BE2C (cell line): ENCODE data around the gene HS6ST3.

Experiments
- DNase-seq: peaks from one replicate; pipeline ENCODE4 v3.0.0-alpha.2; 2020
- H3K27me3 ChIP-seq: fragments of 250-450 bp; sonication (Bioruptor Pico); 2 replicates; pipeline ENCODE4 v1.5.1; 2020; ENCODE audit warnings: mild to moderate bottlenecking
- H3K36me3 ChIP-seq: fragments of 250-450 bp; sonication (Bioruptor Pico); 2 replicates; pipeline ENCODE4 v1.5.1; 2020; ENCODE audit warnings: mild to moderate bottlenecking
- H3K4me1 ChIP-seq: fragments of 250-450 bp; sonication (Bioruptor Pico); 2 replicates; pipeline ENCODE4 v1.5.1; 2020
- H3K4me3 ChIP-seq: 2 replicates; pipeline ENCODE4 v1.5.1; 2011; ENCODE audit warnings: low read depth, low read length
- H3K9me3 ChIP-seq: fragments of 250-450 bp; sonication (Bioruptor Pico); 2 replicates; pipeline ENCODE4 v1.5.1; 2020
- TF ChIP-seq, protein P1 (sequence below): IDR thresholded peaks from 2 replicates; pipeline ENCODE4 v1.5.1; 2012; ENCODE audit warnings: mild to moderate bottlenecking, low read depth, low read length

The HS6ST3 gene

DNA sequence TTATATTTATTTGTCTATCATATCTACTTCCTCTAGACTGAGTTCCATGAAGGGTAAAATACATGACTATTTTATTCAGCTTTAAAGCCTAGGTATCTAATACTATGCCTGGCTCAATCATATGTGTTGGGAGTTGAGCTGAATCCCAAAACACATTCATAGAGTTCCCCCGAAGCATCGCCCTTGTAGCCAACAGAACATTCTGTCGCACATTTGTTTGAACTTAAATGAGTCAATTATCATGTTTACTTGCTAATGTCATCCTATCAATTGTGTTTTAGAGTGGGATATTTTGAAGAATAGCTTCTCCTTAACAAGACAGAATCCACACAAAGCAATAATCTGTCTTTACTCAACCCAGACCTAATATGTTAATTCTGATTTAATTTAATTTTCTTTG is 252.4 kb downstream of the HS6ST3 start:
- Histone ChIP-seq H3K9me3 (no peaks in the 10 kb centered on the region), H3K4me1 (peaks cover 4% of the 10 kb centered on the region), H3K27me3 (no peaks in the 10 kb centered on the region), H3K36me3 (no peaks in the 10 kb centered on the region), H3K4me3 (no peak overlapping the region)
- DNase-seq = no peak
- TF ChIP-seq, protein P1, sequence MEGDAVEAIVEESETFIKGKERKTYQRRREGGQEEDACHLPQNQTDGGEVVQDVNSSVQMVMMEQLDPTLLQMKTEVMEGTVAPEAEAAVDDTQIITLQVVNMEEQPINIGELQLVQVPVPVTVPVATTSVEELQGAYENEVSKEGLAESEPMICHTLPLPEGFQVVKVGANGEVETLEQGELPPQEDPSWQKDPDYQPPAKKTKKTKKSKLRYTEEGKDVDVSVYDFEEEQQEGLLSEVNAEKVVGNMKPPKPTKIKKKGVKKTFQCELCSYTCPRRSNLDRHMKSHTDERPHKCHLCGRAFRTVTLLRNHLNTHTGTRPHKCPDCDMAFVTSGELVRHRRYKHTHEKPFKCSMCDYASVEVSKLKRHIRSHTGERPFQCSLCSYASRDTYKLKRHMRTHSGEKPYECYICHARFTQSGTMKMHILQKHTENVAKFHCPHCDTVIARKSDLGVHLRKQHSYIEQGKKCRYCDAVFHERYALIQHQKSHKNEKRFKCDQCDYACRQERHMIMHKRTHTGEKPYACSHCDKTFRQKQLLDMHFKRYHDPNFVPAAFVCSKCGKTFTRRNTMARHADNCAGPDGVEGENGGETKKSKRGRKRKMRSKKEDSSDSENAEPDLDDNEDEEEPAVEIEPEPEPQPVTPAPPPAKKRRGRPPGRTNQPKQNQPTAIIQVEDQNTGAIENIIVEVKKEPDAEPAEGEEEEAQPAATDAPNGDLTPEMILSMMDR = no peak

DNA sequence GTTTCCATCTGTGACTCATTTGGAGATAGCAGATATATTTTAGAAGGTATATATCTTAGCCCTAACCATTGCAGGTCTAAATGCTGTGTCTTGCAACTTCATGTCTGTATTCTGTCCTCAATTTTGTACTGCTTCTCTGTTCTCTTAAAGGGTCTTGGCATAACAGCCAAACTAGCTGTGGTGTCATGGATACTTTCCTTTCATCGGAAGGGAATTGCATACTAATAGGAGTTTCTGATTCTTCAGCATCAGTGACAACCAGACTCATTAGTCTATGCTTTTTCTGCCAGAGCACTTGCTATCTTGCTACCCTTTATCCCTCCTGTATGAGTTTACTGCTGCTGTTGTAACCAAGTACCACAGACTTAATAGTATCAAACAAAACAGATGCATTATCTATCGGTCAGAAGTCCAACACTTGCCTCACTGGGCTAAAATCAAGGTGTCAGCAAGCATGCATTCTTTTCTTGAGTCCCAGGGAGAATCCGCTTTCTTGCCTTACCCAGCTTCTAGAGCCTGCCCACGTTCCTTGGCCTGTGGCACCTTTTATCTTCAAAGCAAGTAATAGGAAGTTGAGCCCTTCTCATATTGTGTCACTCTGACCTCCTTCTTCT is 253.1 kb downstream of the HS6ST3 start:
- Histone ChIP-seq H3K4me1 (peaks cover 9% of the 10 kb centered on the region), H3K9me3 (no peaks in the 10 kb centered on the region), H3K4me3 (no peak overlapping the region), H3K36me3 (no peaks in the 10 kb centered on the region), H3K27me3 (no peaks in the 10 kb centered on the region)
- TF ChIP-seq, protein P1 = no peak
- no peak for DNase-seq

DNA sequence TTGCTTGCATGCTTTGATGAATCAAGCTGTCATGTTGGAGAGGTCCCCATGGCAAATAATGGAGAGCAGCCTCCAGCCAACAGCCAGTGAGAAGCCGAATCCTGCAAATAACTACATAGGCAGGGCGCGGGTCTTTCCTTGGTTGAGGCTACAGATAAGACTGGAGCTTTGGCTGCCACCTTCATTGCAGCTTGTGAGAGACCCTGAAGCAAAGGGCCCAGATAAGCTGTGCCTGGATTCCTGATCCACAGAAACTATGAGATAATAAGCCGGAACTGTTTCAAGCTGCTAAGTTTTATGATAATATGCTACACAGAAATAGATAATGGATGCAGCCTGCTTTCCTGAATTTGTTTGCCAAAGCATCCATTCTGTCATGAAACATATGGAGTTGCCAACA is 257.0 kb downstream of the HS6ST3 start:
- Histone ChIP-seq H3K4me1 (peaks cover 11% of the 10 kb centered on the region), H3K27me3 (no peaks in the 10 kb centered on the region), H3K4me3 (no peak overlapping the region), H3K36me3 (no peaks in the 10 kb centered on the region), H3K9me3 (no peaks in the 10 kb centered on the region)
- DNase-seq = peak; percentile 74
- TF ChIP-seq, protein P1 = no peak

DNA sequence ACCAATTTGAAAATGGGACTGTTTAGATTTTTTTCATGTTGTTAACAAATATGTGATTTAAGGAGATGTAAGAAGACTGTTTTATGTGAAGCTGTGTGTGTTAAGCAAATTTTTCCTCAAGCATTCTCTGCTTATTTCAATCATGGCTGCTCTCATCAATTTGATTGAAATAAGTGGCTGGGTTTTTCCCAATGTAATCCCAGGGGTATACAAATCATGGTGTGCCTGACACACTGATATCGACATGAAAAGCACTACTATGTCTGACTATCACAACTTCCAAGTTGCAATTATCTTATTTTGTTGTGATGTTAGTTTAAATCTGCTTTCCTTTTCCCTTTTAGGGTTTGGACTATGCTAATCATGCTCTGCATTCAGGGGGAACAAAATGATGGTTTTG is 283.7 kb downstream of the HS6ST3 start:
- Histone ChIP-seq H3K9me3 (no peaks in the 10 kb centered on the region), H3K4me1 (no peaks in the 10 kb centered on the region; the same call in 1 of the 2 replicates), H3K36me3 (no peaks in the 10 kb centered on the region), H3K4me3 (no peak overlapping the region), H3K27me3 (no peaks in the 10 kb centered on the region)
- TF ChIP-seq, protein P1 = no peak
- no peak for DNase-seq

DNA sequence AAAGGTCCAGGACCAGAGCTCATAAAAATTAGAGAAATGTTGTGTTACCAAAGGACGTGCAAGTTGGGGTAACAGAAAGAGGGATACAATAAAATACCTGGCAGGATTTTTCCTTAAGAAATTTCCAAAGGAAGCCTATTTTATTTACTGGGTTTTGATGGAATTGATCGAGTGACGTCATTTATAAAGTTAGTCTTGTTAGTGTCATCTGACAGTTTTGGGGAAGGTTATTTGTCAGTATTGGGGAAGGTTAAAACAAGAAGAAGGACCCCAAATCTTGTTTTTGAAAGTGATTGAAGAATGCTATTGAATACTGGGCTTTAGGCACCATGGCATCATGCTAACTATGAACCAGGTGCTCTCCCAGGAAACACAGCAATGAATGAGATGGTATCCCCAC is 287.9 kb downstream of the HS6ST3 start:
- Histone ChIP-seq H3K4me3 (no peak overlapping the region), H3K4me1 (peaks cover 3% of the 10 kb centered on the region), H3K9me3 (no peaks in the 10 kb centered on the region), H3K36me3 (no peaks in the 10 kb centered on the region), H3K27me3 (no peaks in the 10 kb centered on the region)
- TF ChIP-seq, protein P1 = no peak
- no peak for DNase-seq

DNA sequence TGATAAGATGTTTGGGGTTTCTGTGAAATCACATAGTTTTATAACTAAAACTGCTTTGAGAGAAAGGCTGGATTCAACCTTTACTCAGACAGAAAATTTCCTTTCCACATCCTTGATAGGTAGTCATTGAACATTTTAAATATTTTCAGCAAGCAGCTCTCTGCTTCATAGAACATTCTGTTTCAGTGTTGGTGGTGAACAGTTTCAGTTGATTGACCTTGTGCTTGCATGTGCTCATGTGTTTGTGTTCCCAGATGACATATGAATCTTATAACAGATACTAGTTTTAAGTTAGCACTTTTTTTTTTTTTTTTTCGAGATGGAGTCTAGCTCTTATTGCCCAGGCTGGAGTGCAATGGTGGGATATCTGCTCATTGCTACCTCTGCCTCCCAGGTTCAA is 290.1 kb downstream of the HS6ST3 start:
- Histone ChIP-seq H3K4me3 (no peak overlapping the region), H3K36me3 (no peaks in the 10 kb centered on the region), H3K9me3 (no peaks in the 10 kb centered on the region), H3K27me3 (no peaks in the 10 kb centered on the region), H3K4me1 (peaks cover 3% of the 10 kb centered on the region)
- TF ChIP-seq, protein P1 = no peak
- no peak for DNase-seq
